ENCODE measurements around the gene RANBP1.

- TF ChIP-seq POLR2A (IDR thresholded peaks at IDR 0.05) (no peak), CTCF (IDR thresholded peaks at IDR 0.05) (no peak)
Measured at GRCh38 chr22:20076627-20077172, 39.2 kb upstream of the RANBP1 start.
